OCI-LY1 (cell line): ENCODE results near the gene DDX19B.

Experiments used
- H2AFZ ChIP-seq: fragments of 200-600 bp; sonication (generic), shearing (Covaris generic); 2 replicates; pipeline ENCODE4 v1.6.0; 2014; ENCODE audit warnings: antibody characterized with exemption, mild to moderate bottlenecking, low read length
- H3F3A ChIP-seq: fragments of 200-600 bp; sonication (generic), shearing (Covaris generic); 2 replicates; pipeline ENCODE4 v1.6.0; 2014; ENCODE audit warnings: mild to moderate bottlenecking, antibody characterized with exemption, low read length, moderate library complexity; ENCODE audit not compliant: insufficient read depth
- H3K27ac ChIP-seq: fragments of 200-600 bp; sonication (generic); 2 replicates; pipeline ENCODE4 v1.5.1; 2014; ENCODE audit warnings: low read length, mixed run types, mild to moderate bottlenecking, low read depth; ENCODE audit not compliant: poor library complexity, severe bottlenecking
- H3K27me3 ChIP-seq: fragments of 200-600 bp; sonication (generic); 2 replicates; pipeline ENCODE4 v1.6.0; 2014; ENCODE audit warnings: antibody characterized with exemption, mild to moderate bottlenecking, low read length, moderate library complexity; ENCODE audit not compliant: insufficient read depth
- H3K36me3 ChIP-seq: fragments of 200-600 bp; sonication (generic); 2 replicates; pipeline ENCODE4 v1.6.1; 2014; ENCODE audit warnings: mild to moderate bottlenecking, antibody characterized with exemption, low read length, moderate library complexity, mixed read lengths; ENCODE audit not compliant: insufficient read depth
- H3K4me1 ChIP-seq: fragments of 200-600 bp; sonication (generic); 2 replicates; pipeline ENCODE4 v1.5.1; 2014; ENCODE audit warnings: mild to moderate bottlenecking, low read length, moderate library complexity; ENCODE audit not compliant: insufficient read depth, severe bottlenecking
- H3K4me2 ChIP-seq: fragments of 200-600 bp; sonication (generic), shearing (Covaris generic); 2 replicates; pipeline ENCODE4 v1.6.1; 2014; ENCODE audit warnings: low read length
- H3K4me3 ChIP-seq: fragments of 200-600 bp; sonication (generic); 2 replicates; pipeline ENCODE4 v1.5.1; 2014; ENCODE audit warnings: low read length, low read depth, mild to moderate bottlenecking, mixed read lengths; ENCODE audit not compliant: poor library complexity, severe bottlenecking
- H3K79me2 ChIP-seq: fragments of 200-600 bp; shearing (Covaris generic); 2 replicates; pipeline ENCODE4 v1.6.1; 2016; ENCODE audit warnings: mixed run types, low read length, mixed read lengths; ENCODE audit not compliant: insufficient read depth
- H3K9ac ChIP-seq: fragments of 200-600 bp; sonication (generic), shearing (Covaris generic); 2 replicates; pipeline ENCODE4 v1.6.1; 2014; ENCODE audit warnings: mild to moderate bottlenecking, low read length, mixed read lengths
- H3K9me2 ChIP-seq: fragments of 200-600 bp; sonication (generic), shearing (Covaris generic); 2 replicates; pipeline ENCODE4 v1.6.1; 2014; ENCODE audit warnings: low read depth, mild to moderate bottlenecking, low read length, mixed read lengths
- H3K9me3 ChIP-seq: fragments of 200-600 bp; shearing (Covaris generic); 2 replicates; pipeline ENCODE4 v1.6.1; 2014; ENCODE audit warnings: low read length, mixed read lengths
- H4K20me1 ChIP-seq: fragments of 200-600 bp; sonication (generic), shearing (Covaris generic); 2 replicates; pipeline ENCODE4 v1.6.0; 2016; ENCODE audit warnings: mild to moderate bottlenecking, low read length; ENCODE audit not compliant: insufficient read depth
- EZH2 ChIP-seq: fragments of 200-600 bp; sonication (generic), shearing (Covaris generic); IDR thresholded peaks from 2 replicates; pipeline ENCODE4 v1.8.0; 2017; ENCODE audit warnings: borderline replicate concordance, mixed run types, mild to moderate bottlenecking, antibody characterized with exemption, low read length, moderate library complexity, mixed read lengths
- TF ChIP-seq, protein P1 (sequence below): fragments of 200-600 bp; sonication (generic), shearing (Covaris generic); IDR thresholded peaks from 2 replicates; pipeline ENCODE4 v1.5.1; 2017; ENCODE audit warnings: mild to moderate bottlenecking, antibody characterized with exemption, low read length, moderate library complexity, mixed read lengths

DDX19B gene

DNA sequence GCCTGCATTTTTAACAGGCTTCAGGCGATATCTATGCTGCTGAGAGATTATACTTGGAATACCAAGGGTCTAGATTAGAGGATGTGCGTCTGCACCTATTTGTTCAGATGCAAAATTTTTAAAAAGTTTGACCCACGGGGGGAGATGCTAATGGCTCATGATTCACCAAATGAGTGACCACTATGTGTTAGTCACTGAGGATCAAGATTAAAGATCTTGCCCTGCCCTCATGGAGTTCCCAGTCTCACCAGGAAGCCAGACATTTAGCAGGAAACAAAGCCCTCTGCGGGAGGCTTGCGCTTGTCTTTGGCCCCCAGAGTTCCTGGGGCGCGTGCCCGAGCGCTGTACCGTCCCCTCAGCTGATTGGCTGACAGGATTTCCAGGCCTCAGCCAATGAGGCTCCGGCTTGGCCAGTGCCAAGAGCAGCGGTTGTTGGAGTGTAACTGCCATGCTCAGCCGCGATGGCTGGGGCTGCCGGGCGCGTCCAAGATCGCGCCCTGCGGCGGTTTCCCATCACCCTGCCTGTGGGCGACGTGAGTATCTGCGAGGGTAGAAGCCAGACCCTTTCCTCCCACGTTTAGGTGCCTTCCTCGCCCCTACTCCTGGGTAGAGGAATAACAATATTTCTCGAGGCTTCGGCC, 4.5 kb upstream of the DDX19B start:
- no peaks in the 10 kb centered on the region for H3K36me3 ChIP-seq
- no peak overlapping the region for H3K4me2 ChIP-seq
- H4K20me1 ChIP-seq, result no peaks in the 10 kb centered on the region
- TF ChIP-seq, protein P1, sequence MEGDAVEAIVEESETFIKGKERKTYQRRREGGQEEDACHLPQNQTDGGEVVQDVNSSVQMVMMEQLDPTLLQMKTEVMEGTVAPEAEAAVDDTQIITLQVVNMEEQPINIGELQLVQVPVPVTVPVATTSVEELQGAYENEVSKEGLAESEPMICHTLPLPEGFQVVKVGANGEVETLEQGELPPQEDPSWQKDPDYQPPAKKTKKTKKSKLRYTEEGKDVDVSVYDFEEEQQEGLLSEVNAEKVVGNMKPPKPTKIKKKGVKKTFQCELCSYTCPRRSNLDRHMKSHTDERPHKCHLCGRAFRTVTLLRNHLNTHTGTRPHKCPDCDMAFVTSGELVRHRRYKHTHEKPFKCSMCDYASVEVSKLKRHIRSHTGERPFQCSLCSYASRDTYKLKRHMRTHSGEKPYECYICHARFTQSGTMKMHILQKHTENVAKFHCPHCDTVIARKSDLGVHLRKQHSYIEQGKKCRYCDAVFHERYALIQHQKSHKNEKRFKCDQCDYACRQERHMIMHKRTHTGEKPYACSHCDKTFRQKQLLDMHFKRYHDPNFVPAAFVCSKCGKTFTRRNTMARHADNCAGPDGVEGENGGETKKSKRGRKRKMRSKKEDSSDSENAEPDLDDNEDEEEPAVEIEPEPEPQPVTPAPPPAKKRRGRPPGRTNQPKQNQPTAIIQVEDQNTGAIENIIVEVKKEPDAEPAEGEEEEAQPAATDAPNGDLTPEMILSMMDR, result no peak
- no peak for TF ChIP-seq EZH2
- H3K79me2 ChIP-seq, result peaks cover 4% of the 10 kb centered on the region
- H3K9ac ChIP-seq, result no peak overlapping the region
- no peak overlapping the region for H3K4me3 ChIP-seq
- H3K9me3 ChIP-seq, result no peaks in the 10 kb centered on the region
- H3K9me2 ChIP-seq, result no peaks in the 10 kb centered on the region
- H3K27ac ChIP-seq, result no peak overlapping the region
- H3F3A ChIP-seq, result no peaks in the 10 kb centered on the region
- H2AFZ ChIP-seq, result no peak overlapping the region
- H3K4me1 ChIP-seq, result peaks cover 14% of the 10 kb centered on the region
- H3K27me3 ChIP-seq, result no peaks in the 10 kb centered on the region

DNA sequence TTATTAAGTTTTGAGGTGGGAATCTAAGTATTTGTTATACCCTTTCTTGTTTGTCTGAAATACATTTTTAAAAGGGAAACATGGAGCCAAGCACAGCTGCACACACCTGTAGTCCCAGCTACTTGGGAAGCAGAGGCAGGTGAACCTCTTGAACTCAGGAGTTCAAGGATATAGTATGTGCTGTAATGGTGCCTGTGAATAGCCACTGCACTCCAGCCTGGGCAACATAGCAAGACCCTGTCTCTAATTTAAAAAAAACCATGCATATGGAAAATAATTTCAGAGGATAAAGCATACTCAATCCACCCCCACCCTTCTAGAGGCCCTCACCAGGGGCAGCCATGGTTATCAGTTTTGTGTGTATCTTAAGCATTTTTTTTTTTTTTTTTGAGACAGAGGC, 3.4 kb upstream of the DDX19B start:
- Histone ChIP-seq H3K27me3 (no peaks in the 10 kb centered on the region), H3K4me3 (no peak overlapping the region), H3K9ac (no peak overlapping the region), H3K9me2 (no peaks in the 10 kb centered on the region), H3K4me2 (no peak overlapping the region), H3K36me3 (peaks cover 6% of the 10 kb centered on the region; the same call in 1 of the 2 replicates), H3F3A (no peaks in the 10 kb centered on the region), H3K27ac (no peak overlapping the region), H3K9me3 (no peaks in the 10 kb centered on the region; the same call in 1 of the 2 replicates), H3K4me1 (peaks cover 14% of the 10 kb centered on the region), H2AFZ (no peak overlapping the region), H4K20me1 (no peaks in the 10 kb centered on the region), H3K79me2 (peaks cover 14% of the 10 kb centered on the region)
- TF ChIP-seq EZH2, result no peak
- TF ChIP-seq, protein P1, result no peak

DNA sequence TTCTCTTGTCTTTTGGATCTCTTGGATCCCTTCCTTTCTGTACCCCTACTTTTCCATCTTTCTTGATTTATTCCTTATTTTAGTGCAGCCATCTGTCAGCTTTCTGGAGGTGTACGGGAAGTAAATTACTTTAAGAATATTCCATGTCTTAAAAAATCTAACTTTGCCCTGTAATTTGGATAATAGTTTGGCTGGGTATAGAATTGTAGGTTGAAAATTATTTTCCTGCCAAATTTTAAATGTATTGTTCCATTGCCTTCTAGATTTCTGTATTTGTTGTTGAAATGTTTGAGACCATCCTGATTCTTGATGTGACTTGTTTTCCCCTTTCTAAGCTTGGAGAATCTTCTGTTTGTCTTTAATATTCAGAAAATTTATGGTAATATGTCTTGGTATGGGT, 2.1 kb downstream of the DDX19B start:
- Histone ChIP-seq H3K79me2 (peaks cover 42% of the 10 kb centered on the region), H3K4me3 (no peak overlapping the region), H2AFZ (no peak overlapping the region), H3K27me3 (no peaks in the 10 kb centered on the region), H3K36me3 (peaks cover 36% of the 10 kb centered on the region), H3K9ac (no peak overlapping the region), H3F3A (no peaks in the 10 kb centered on the region), H3K4me1 (peaks cover 14% of the 10 kb centered on the region), H3K27ac (no peak overlapping the region), H3K9me2 (no peaks in the 10 kb centered on the region), H3K4me2 (no peak overlapping the region), H3K9me3 (peaks cover 10% of the 10 kb centered on the region), H4K20me1 (no peaks in the 10 kb centered on the region)
- TF ChIP-seq, protein P1, result no peak
- TF ChIP-seq EZH2, result no peak
